Islet precursor cell (in vitro differentiated cells): ENCODE results near the gene CTSH.

Source experiments
- DNase-seq: peaks from one replicate; pipeline ENCODE4 v3.0.0-alpha.2; 2018

Gene CTSH

GRCh38 chr15:78944669-78945407 lies at the start of gene CTSH:
Gene CTSH, minus strand, starts transcription at chr15:78945046. Its CDS starts 65 bp downstream, at chr15:78944981.
- peak; percentile 93 for DNase-seq

GRCh38 chr15:78993931-78994530 lies 49.2 kb upstream of the CTSH start:
- no peak for DNase-seq

GRCh38 chr15:78993257-78993930 lies 48.5 kb upstream of the CTSH start:
- DNase-seq: no peak

GRCh38 chr15:78992416-78993256 lies 47.8 kb upstream of the CTSH start:
- no peak for DNase-seq

- no peak for DNase-seq
Observed at GRCh38 chr15:78991879-78992278, 47.0 kb upstream of the CTSH start.

GRCh38 chr15:78991476-78991875 lies 46.6 kb upstream of the CTSH start:
- DNase-seq: no peak

GRCh38 chr15:78990278-78990677 lies 45.4 kb upstream of the CTSH start:
- no peak for DNase-seq

- DNase-seq: peak; percentile 35
Observed at GRCh38 chr15:78989701-78990240, 44.9 kb upstream of the CTSH start.

GRCh38 chr15:78988361-78988911 lies 43.6 kb upstream of the CTSH start:
- DNase-seq: peak; percentile 95

GRCh38 chr15:78987556-78988360 lies 42.9 kb upstream of the CTSH start:
- DNase-seq: peak; percentile 33

- DNase-seq: no peak
Observed at GRCh38 chr15:78985859-78986475, 41.1 kb upstream of the CTSH start.

GRCh38 chr15:78984041-78984440 lies 39.2 kb upstream of the CTSH start:
- no peak for DNase-seq

GRCh38 chr15:78983146-78983918 lies 38.5 kb upstream of the CTSH start:
- DNase-seq: no peak

GRCh38 chr15:78982736-78983135 lies 37.9 kb upstream of the CTSH start:
- DNase-seq: no peak

- no peak for DNase-seq
Observed at GRCh38 chr15:78981532-78982313, 36.9 kb upstream of the CTSH start.

GRCh38 chr15:78979456-78980320 lies 34.8 kb upstream of the CTSH start:
- peak; percentile 88 for DNase-seq

GRCh38 chr15:78978601-78979179 lies 33.8 kb upstream of the CTSH start:
- DNase-seq: no peak
